ENCODE data around the gene PPP1R1C. TPM values are rescaled to one million over a fixed set of nuclear protein-coding genes. Genes with fewer than 3 reads are reported as not detected.

Gene PPP1R1C
- total RNA-seq, 4 donors from 2014 or later, result 0.78 to 2.8 TPM; not detected in 2

DNA sequence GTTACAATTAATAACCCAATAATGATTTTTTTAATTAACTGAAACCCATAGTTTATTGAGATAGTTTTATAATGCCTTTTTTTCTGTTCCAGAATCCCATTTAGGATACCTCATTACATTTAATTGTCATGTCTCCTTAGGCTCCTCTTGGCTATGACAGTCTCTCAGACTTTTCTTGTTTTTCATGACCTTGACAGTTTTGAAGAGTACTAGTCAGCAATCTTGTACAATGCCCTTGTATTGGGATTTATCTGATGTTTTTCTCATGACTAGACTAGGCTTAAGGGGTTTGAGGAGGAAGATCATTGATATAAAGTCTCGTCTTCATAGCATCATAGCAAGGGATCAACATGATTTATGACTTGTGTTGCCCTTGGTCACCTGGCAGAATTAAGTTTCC is 72.4 kb downstream of the PPP1R1C start:
- no peak for DNase-seq
- H3K36me3 ChIP-seq, result no peaks in the 10 kb centered on the region
- H3K4me3 ChIP-seq (replicated peaks in 1 of 3), result no peak overlapping the region
- WGBS, 2 donors, result 85 to 95% methylated on average over 1 of the region's 1 CpG
- H3K27me3 ChIP-seq, result no peaks in the 10 kb centered on the region
- no peaks in the 10 kb centered on the region for H3K4me1 ChIP-seq
- intact Hi-C loops (cut with DNase I), result no loop called here
- no peak overlapping the region for H3K27ac ChIP-seq
- TF ChIP-seq POLR2A (IDR thresholded peaks at IDR 0.05), result no peak
- TF ChIP-seq, protein P1, sequence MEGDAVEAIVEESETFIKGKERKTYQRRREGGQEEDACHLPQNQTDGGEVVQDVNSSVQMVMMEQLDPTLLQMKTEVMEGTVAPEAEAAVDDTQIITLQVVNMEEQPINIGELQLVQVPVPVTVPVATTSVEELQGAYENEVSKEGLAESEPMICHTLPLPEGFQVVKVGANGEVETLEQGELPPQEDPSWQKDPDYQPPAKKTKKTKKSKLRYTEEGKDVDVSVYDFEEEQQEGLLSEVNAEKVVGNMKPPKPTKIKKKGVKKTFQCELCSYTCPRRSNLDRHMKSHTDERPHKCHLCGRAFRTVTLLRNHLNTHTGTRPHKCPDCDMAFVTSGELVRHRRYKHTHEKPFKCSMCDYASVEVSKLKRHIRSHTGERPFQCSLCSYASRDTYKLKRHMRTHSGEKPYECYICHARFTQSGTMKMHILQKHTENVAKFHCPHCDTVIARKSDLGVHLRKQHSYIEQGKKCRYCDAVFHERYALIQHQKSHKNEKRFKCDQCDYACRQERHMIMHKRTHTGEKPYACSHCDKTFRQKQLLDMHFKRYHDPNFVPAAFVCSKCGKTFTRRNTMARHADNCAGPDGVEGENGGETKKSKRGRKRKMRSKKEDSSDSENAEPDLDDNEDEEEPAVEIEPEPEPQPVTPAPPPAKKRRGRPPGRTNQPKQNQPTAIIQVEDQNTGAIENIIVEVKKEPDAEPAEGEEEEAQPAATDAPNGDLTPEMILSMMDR (IDR thresholded peaks at IDR 0.05), result no peak
- no peaks in the 10 kb centered on the region for H3K9me3 ChIP-seq

- intact Hi-C loops (cut with DNase I), result no loop called here
- TF ChIP-seq POLR2A (IDR thresholded peaks at IDR 0.05), result no peak
- Histone ChIP-seq H3K4me3 (replicated peaks in 1 of 3) (no peak overlapping the region), H3K36me3 (no peaks in the 10 kb centered on the region), H3K4me1 (no peaks in the 10 kb centered on the region), H3K27ac (no peak overlapping the region), H3K9me3 (no peaks in the 10 kb centered on the region), H3K27me3 (no peaks in the 10 kb centered on the region)
- WGBS, 2 donors, result 45 to 48% methylated on average over 1 of the region's 1 CpG
- no peak for DNase-seq
Measured at GRCh38 chr2:182061739-182062138, 76.1 kb downstream of the PPP1R1C start.

GRCh38 chr2:182062329-182062972 is 76.8 kb downstream of the PPP1R1C start:
- TF ChIP-seq, protein P1 (IDR thresholded peaks at IDR 0.05), result no peak
- TF ChIP-seq POLR2A (IDR thresholded peaks at IDR 0.05), result no peak
- H3K4me1 ChIP-seq, result no peaks in the 10 kb centered on the region
- intact Hi-C loops (cut with DNase I), result no loop called here
- H3K4me3 ChIP-seq (replicated peaks in 1 of 3), result no peak overlapping the region
- no peaks in the 10 kb centered on the region for H3K9me3 ChIP-seq
- WGBS, 2 donors, result 85 to 88% methylated on average over 3 of the region's 3 CpGs
- H3K27ac ChIP-seq, result no peak overlapping the region
- H3K27me3 ChIP-seq, result no peaks in the 10 kb centered on the region
- H3K36me3 ChIP-seq, result no peaks in the 10 kb centered on the region
- no peak for DNase-seq

DNA sequence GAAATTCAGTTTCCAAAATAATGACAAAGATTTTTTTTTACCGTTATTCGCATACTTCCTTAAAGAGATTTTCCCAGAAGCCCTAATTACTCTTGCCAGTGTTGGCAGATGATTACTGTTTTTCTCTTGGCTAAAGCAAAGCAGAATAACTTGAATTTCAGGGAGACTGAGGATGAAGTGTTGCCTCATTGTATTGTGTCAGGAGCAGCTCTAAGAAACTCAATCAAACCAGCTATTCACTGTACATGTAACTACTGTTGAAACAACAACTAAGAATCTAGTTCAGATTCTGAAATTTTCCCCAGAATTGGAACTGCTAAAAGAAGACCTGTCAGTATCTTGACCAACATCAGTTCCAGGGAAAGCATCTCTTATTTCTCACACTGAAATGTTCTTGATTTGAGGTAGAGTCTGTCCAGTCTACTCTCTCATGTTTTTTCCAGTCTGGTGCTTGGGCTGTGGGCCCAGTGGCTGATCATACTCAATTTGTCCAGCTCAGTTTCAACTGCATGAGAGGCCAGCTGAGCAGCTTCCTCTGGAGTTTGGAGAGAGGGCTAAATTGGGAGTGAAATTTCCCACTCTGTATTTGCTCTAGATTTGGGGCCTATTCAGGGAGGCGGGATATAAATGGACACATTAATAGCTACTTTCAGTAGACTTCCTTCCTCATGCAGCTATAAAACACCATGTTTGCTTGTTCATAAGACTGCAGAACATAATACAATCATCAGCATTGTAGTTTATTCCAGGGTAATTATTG is 78.5 kb downstream of the PPP1R1C start:
- H3K27me3 ChIP-seq, result no peaks in the 10 kb centered on the region
- intact Hi-C loops (cut with DNase I), result no loop called here
- TF ChIP-seq, protein P1 (IDR thresholded peaks at IDR 0.05), result no peak
- TF ChIP-seq POLR2A (IDR thresholded peaks at IDR 0.05), result no peak
- H3K4me3 ChIP-seq (replicated peaks in 1 of 3), result no peak overlapping the region
- no peaks in the 10 kb centered on the region for H3K4me1 ChIP-seq
- H3K27ac ChIP-seq, result no peak overlapping the region
- H3K36me3 ChIP-seq, result no peaks in the 10 kb centered on the region
- no peaks in the 10 kb centered on the region for H3K9me3 ChIP-seq
- WGBS, 2 donors, result 77 to 78% methylated on average over 3 of the region's 3 CpGs
- DNase-seq, result peak in 1 of 2 donors; percentile 17

- Histone ChIP-seq H3K4me3 (replicated peaks in 1 of 3) (no peak overlapping the region), H3K36me3 (no peaks in the 10 kb centered on the region), H3K27me3 (no peaks in the 10 kb centered on the region), H3K9me3 (no peaks in the 10 kb centered on the region), H3K4me1 (no peaks in the 10 kb centered on the region), H3K27ac (no peak overlapping the region)
- DNase-seq, result no peak
- WGBS, 2 donors, result 55 to 72% methylated on average over 2 of the region's 2 CpGs
- TF ChIP-seq POLR2A (IDR thresholded peaks at IDR 0.05), result no peak
- TF ChIP-seq, protein P1 (IDR thresholded peaks at IDR 0.05), result no peak
- intact Hi-C loops (cut with DNase I), result no loop called here
Measured at GRCh38 chr2:182066400-182067087, 80.9 kb downstream of the PPP1R1C start.
